Esophagus (tissue), 2 donors: ENCODE results near the gene CDH13. TPM values are rescaled to one million over a fixed set of nuclear protein-coding genes. Genes with fewer than 3 reads are reported as not detected.

Experiments used
- H3K27ac ChIP-seq, 2 donors: one replicate each; pipeline ENCODE4 v1.5.1; 2013; ENCODE audit warnings: low read depth in 2 of 2, mild to moderate bottlenecking in 2 of 2, inconsistent platforms in 1 of 2, low read length in 1 of 2, moderate library complexity in 1 of 2
- H3K27me3 ChIP-seq, 2 donors: one replicate each; pipeline ENCODE4 v1.6.1; 2013; ENCODE audit warnings: low read length in 2 of 2, control low read depth in 1 of 2, mild to moderate bottlenecking in 1 of 2; ENCODE audit not compliant: insufficient read depth in 2 of 2, control insufficient read depth in 1 of 2
- H3K36me3 ChIP-seq, 2 donors: one replicate each; pipeline ENCODE4 v1.6.1; 2013; ENCODE audit warnings: low read length in 1 of 2; ENCODE audit not compliant: control insufficient read depth in 2 of 2, insufficient read depth in 2 of 2
- H3K4me1 ChIP-seq, 2 donors: one replicate each; pipeline ENCODE4 v1.6.1; 2013; ENCODE audit warnings: low read length in 1 of 2; ENCODE audit not compliant: control insufficient read depth in 2 of 2, insufficient read depth in 2 of 2
- H3K4me3 ChIP-seq, 2 donors: one replicate each; pipeline ENCODE4 v1.5.1; 2013; ENCODE audit warnings: low read length in 2 of 2, mild to moderate bottlenecking in 2 of 2, low read depth in 1 of 2, moderate library complexity in 1 of 2
- H3K9me3 ChIP-seq, 2 donors: one replicate each; pipeline ENCODE4 v1.6.1; 2013; ENCODE audit warnings: mild to moderate bottlenecking in 2 of 2, low read depth in 1 of 2, low read length in 1 of 2, moderate library complexity in 1 of 2; ENCODE audit not compliant: control insufficient read depth in 2 of 2, insufficient read depth in 1 of 2
- WGBS, 2 donors: extraction: QIAGEN DNeasy Blood & Tissue Kit; methylation state at CpG; one replicate each; pipeline ENCODE4 v1.1.7; 2013; 5-methylcytosine and 5-hydroxymethylcytosine counted together
- polyA plus RNA-seq, 2 donors: library from polyadenylated mRNA; stranded (reverse); fragments of 200-250 nt; gene quantifications; one replicate each; pipeline ENCODE4 v1.2.3, GENCODE V29; 2013
- donor health status: healthy with polysubstance abuse.
- donor health status: Bipolar disorder and iron deficiency.

The CDH13 gene
- polyA plus RNA-seq, 2 donors: 1.3 to 4.3 TPM

DNA sequence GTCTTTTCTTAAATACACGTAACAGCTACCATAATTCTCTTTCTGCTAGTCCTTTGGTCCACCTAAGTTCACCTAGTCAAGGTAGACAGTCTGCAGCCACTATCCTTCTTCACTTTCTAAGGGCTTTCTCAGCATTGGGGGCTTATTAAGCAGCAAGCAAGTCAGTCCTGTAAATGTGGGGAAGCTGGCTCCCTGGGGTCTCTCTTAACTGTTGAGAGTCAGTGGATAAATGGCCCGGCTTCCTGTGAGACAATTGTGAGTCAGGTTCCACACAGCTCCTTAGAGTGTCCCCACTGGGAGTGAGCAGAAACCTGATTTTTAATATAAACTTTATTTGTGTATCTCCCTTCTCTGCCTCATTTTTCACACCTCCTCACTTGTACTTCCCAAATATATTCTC is 132.1 kb downstream of the CDH13 start:
- no peaks in the 10 kb centered on the region for H3K9me3 ChIP-seq
- no peaks in the 10 kb centered on the region for H3K27me3 ChIP-seq
- H3K36me3 ChIP-seq: no peaks in the 10 kb centered on the region
- H3K4me1 ChIP-seq: no peaks in the 10 kb centered on the region
- WGBS, 2 donors: 87 to 91% methylated on average over 2 of the region's 2 CpGs
- no peak overlapping the region for H3K4me3 ChIP-seq
- no peak overlapping the region for H3K27ac ChIP-seq

DNA sequence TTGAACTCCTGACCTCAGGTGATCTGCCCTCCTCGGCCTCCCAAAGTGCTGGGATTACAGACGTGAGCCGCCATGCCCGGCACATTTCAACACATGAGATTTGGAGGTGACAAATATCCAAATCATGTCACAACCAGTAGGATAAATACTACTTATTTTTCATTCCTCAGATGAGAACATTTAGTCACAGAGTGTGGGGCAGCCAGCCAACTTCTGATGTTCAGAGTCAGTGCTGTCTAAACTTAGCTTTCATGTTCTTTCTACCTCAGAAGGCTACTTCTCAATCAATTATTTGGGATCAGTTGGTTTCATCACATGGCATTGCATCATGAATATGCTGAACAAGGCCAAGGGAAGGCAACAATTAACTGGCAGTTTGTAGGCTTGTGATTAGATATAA is 134.5 kb downstream of the CDH13 start:
- Histone ChIP-seq H3K9me3 (no peaks in the 10 kb centered on the region), H3K27me3 (no peaks in the 10 kb centered on the region), H3K4me3 (no peak overlapping the region), H3K27ac (no peak overlapping the region), H3K36me3 (no peaks in the 10 kb centered on the region), H3K4me1 (no peaks in the 10 kb centered on the region)
- 17 to 38% methylated on average over 4 of the region's 4 CpGs for WGBS, 2 donors

DNA sequence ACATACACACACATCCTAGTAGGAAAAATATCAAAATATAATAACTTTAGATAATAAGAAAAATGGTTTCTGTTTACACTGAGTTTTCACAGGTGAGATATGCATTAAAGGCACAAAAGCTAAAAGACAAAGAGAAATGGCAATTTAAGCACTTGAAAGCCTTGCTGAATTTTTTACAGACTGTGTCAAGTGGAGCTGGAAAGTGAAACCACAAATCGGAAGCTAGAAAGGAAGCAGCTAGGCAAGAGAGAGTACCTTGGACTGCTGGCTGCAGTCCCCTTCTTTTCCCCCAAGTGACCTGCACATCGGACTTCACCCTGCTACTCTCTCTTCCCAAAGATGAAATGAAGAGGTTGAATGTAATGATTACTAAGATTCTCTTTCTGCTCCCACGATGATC is 135.1 kb downstream of the CDH13 start:
- Histone ChIP-seq H3K27me3 (no peaks in the 10 kb centered on the region), H3K27ac (no peak overlapping the region), H3K36me3 (no peaks in the 10 kb centered on the region), H3K9me3 (no peaks in the 10 kb centered on the region), H3K4me1 (no peaks in the 10 kb centered on the region), H3K4me3 (no peak overlapping the region)
- WGBS, 2 donors: 22 to 27% methylated on average over 3 of the region's 3 CpGs

DNA sequence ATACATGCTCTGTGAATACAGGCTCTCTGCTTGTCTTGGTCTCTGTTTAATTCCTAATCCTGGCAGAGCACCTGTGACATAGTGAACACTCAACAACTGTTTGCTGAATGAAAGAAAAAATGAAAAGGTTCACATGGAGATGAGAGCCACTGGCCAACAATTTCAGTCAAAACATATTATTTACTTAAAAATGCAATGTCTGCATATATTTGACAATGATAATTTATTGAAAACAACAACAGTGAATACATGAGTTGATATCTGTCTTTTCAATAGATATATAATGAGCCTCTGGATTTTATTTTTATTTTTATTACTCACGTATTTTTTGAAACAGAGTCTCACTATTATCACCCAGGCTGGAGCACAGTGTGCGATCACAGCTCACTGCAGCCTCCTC is 136.6 kb downstream of the CDH13 start:
- 88 to 96% methylated on average over 2 of the region's 2 CpGs for WGBS, 2 donors
- no peaks in the 10 kb centered on the region for H3K4me1 ChIP-seq
- no peak overlapping the region for H3K4me3 ChIP-seq
- no peaks in the 10 kb centered on the region for H3K9me3 ChIP-seq
- no peaks in the 10 kb centered on the region for H3K27me3 ChIP-seq
- H3K36me3 ChIP-seq: no peaks in the 10 kb centered on the region
- H3K27ac ChIP-seq: no peak overlapping the region

DNA sequence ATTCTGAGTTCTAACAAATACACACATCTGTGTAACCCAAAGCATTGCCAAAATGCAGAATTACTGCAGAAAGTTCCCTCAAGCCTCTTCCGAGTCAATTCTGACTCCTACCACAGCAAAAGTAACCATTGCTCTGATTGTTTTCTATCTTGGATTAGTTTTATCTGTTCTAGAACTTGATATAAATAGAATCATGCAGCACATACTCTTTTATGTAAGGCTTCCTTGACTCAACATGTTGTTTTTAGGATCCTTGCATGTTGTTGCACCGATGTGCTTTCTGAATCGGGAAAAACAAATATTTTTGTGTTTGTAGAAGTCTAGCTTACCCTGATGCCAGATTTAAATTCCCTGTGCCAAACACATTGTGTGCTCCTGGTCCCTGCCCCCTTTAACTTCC is 140.4 kb downstream of the CDH13 start:
- H3K36me3 ChIP-seq: no peaks in the 10 kb centered on the region
- WGBS, 2 donors: 81 to 85% methylated on average over 3 of the region's 3 CpGs
- H3K27ac ChIP-seq: no peak overlapping the region
- H3K27me3 ChIP-seq: no peaks in the 10 kb centered on the region
- H3K4me1 ChIP-seq: no peaks in the 10 kb centered on the region
- no peak overlapping the region for H3K4me3 ChIP-seq
- no peaks in the 10 kb centered on the region for H3K9me3 ChIP-seq

DNA sequence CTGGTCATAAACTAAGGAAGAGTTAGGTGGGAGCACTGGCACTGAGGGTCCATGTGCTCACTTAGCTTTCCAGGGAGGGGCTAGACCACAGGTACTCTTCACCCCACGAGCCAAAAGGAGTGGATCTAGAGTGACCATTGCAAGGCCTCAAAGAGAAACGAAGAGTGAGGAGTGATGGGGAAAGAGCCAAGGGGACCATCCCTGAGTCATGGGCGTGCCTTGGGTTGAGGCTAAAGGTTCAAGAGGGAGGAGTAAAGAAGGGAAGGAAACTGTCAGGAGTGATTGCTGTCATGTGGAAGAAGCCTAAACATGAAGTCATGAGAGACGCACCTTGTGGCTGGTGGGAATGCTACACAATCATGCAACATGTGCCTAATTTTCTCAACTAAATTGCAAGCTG is 141.0 kb downstream of the CDH13 start:
- 79 to 89% methylated on average over 4 of the region's 4 CpGs for WGBS, 2 donors
- no peaks in the 10 kb centered on the region for H3K36me3 ChIP-seq
- no peak overlapping the region for H3K27ac ChIP-seq
- H3K9me3 ChIP-seq: no peaks in the 10 kb centered on the region
- H3K27me3 ChIP-seq: no peaks in the 10 kb centered on the region
- no peak overlapping the region for H3K4me3 ChIP-seq
- no peaks in the 10 kb centered on the region for H3K4me1 ChIP-seq

DNA sequence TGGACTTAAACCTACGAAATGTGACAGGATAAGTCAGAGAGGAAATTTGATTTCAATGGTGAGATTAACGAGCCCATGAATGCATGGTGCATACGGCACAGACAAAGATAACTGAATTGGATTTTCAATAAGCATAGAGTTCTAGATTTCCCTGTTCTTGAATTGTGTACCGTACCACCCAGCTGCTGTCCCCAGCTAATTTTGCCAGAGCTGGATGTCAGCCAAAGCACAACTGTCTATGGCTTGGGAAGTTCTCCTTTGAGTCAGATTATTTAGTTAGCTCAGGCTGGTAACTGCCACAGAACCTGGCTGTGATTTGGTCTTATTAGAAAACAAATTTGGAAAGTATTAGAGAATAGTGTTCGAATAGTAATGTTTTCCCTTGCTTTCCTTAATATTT is 143.1 kb downstream of the CDH13 start:
- Histone ChIP-seq H3K27ac (no peak overlapping the region), H3K4me1 (no peaks in the 10 kb centered on the region), H3K27me3 (no peaks in the 10 kb centered on the region), H3K4me3 (no peak overlapping the region), H3K36me3 (no peaks in the 10 kb centered on the region), H3K9me3 (no peaks in the 10 kb centered on the region)
- 75 to 76% methylated on average over 5 of the region's 5 CpGs for WGBS, 2 donors

DNA sequence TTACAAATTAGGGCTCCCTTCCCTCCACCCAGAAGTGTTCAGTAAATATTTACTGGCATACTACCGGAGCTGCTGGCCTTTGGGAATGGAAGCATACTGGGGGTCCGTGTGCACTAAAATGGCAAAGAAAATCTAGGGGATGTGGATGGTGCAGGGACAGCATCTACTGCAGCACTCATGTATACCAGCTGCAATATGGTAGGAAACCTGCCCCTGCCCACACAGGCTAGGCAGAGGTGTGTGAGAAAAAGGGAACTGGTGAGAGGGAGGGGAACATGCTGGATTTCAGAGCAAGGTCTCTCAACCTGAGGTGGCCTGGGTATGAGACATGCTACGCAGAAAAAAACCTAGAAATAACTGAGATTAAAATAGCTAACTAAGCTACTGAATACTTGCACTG is 145.4 kb downstream of the CDH13 start:
- H3K4me3 ChIP-seq: no peak overlapping the region
- no peak overlapping the region for H3K27ac ChIP-seq
- no peaks in the 10 kb centered on the region for H3K4me1 ChIP-seq
- no peaks in the 10 kb centered on the region for H3K36me3 ChIP-seq
- H3K27me3 ChIP-seq: no peaks in the 10 kb centered on the region
- H3K9me3 ChIP-seq: no peaks in the 10 kb centered on the region
- WGBS, 2 donors: 80 to 82% methylated on average over 3 of the region's 3 CpGs

DNA sequence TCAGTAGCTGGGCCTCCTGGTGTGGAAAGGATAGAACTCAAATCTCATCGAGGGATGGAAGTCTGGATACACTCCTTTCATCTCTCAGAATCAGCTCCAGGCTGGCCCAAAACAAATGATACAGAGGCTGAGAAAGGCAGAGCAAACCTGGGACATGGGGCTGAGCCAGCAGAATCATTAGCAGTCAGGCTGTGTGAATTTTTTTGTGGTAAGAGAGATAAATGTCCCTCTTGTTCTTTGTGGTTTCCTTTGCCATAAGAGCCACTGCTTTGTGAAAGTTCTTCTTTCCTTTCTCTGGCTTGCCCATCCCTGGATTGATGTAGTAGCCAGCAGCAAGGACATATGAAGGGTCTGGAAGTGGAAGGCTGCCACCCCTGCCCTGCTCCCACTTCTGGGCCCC is 146.2 kb downstream of the CDH13 start:
- Histone ChIP-seq H3K4me3 (no peak overlapping the region), H3K36me3 (no peaks in the 10 kb centered on the region), H3K27ac (no peak overlapping the region), H3K27me3 (no peaks in the 10 kb centered on the region), H3K9me3 (no peaks in the 10 kb centered on the region), H3K4me1 (no peaks in the 10 kb centered on the region)
- 75 to 88% methylated on average over 1 of the region's 1 CpG for WGBS, 2 donors

DNA sequence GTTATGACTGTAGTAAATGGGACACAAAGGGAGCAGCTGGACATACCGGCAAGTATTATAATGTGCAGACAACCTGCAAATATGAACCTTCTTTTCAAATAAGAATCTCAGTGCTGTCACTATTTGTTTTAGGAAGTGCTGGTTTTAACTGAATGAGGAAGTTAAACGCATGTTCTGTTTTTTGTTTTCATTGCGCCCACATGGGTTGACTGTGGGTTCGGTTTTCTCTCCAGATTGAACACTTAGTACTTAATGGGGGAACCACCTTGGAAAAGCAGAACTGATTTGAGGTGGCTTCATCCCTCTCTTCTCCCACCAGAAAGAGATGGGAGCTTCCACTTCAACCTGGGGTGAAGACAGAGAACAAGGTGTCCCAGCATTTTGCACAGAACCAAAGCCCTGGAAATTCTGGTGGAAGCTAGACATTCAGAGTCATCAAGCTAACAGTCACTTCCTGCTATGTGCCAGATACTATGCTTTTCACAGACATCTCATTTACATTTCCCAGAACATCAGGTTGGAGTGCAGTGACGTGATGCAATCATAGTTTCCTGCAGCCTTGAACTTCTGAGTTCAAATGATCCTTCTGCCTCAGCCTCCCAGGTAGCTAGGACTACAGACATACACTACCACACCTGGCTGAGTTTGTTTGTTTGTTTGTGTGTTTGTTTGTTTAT is 149.8 kb downstream of the CDH13 start:
- H3K4me1 ChIP-seq: no peaks in the 10 kb centered on the region
- 76% methylated on average over 5 of the region's 5 CpGs for WGBS, 2 donors
- H3K27me3 ChIP-seq: no peaks in the 10 kb centered on the region
- no peaks in the 10 kb centered on the region for H3K36me3 ChIP-seq
- H3K27ac ChIP-seq: no peak overlapping the region
- no peaks in the 10 kb centered on the region for H3K9me3 ChIP-seq
- no peak overlapping the region for H3K4me3 ChIP-seq
